Measurements from ENCODE around the gene NECTIN2. TPM values are rescaled to one million over a fixed set of nuclear protein-coding genes. Genes with fewer than 3 reads are reported as not detected.
"Not testable (repeated sequence)": the region's sequence is repeated elsewhere in the genome, so short reads cannot be mapped to it uniquely, and the experiment has no call there.

Gene NECTIN2
- total and polyA plus RNA-seq, 2 experiments from 2014 or later: 193 to 307 TPM

- no peaks in the 10 kb centered on the region for H3K79me2 ChIP-seq
- no peak overlapping the region for H3K4me3 ChIP-seq
- no peak overlapping the region for H2AFZ ChIP-seq
- H3K9me3 ChIP-seq (ENCODE audit: low read depth): no peaks in the 10 kb centered on the region
- TF ChIP-seq EZH2 (IDR thresholded peaks at IDR 0.05; ENCODE audit: borderline replicate concordance) (no peak), CTCF (IDR thresholded peaks at IDR 0.05; ENCODE audit: poor library complexity) (no peak), EZH2phosphoT487 (IDR thresholded peaks at IDR 0.05; ENCODE audit: low read depth, severe bottlenecking, unreplicated experiment) (no peak)
- 90% methylated on average over 6 of the region's 6 CpGs for WGBS (ENCODE audit: low lambda C conversion rate, missing lambda C conversion rate)
- no peaks in the 10 kb centered on the region for H4K20me1 ChIP-seq (ENCODE audit: insufficient read depth, poor library complexity, severe bottlenecking)
- DNase-seq (ENCODE audit: low spot score): no peak
- no peaks in the 10 kb centered on the region for H3K27me3 ChIP-seq
- H3K4me1 ChIP-seq (ENCODE audit: insufficient read depth): peaks cover 6% of the 10 kb centered on the region
- H3K27ac ChIP-seq: no peak overlapping the region
- no peaks in the 10 kb centered on the region for H3K36me3 ChIP-seq (replicated peaks; ENCODE audit: insufficient read depth, low read depth)
- H3K4me2 ChIP-seq: no peak overlapping the region
- H3K9me2 ChIP-seq (replicated peaks; ENCODE audit: insufficient read depth): no peaks in the 10 kb centered on the region
Measured at GRCh38 chr19:44886141-44886540, 40.0 kb downstream of the NECTIN2 start.

GRCh38 chr19:44887648-44888047 is 41.6 kb downstream of the NECTIN2 start:
- 91% methylated on average over 4 of the region's 4 CpGs for WGBS (ENCODE audit: low lambda C conversion rate, missing lambda C conversion rate)
- no peak overlapping the region for H3K27ac ChIP-seq
- no peak overlapping the region for H2AFZ ChIP-seq
- TF ChIP-seq CTCF (IDR thresholded peaks at IDR 0.05; ENCODE audit: poor library complexity) (no peak), EZH2 (IDR thresholded peaks at IDR 0.05; ENCODE audit: borderline replicate concordance) (no peak), EZH2phosphoT487 (IDR thresholded peaks at IDR 0.05; ENCODE audit: low read depth, severe bottlenecking, unreplicated experiment) (no peak)
- no peak overlapping the region for H3K4me3 ChIP-seq
- peaks cover 9% of the 10 kb centered on the region for H3K4me1 ChIP-seq (ENCODE audit: insufficient read depth)
- DNase-seq (ENCODE audit: low spot score): no peak
- no peak overlapping the region for H3K4me2 ChIP-seq
- H3K36me3 ChIP-seq (replicated peaks; ENCODE audit: insufficient read depth, low read depth): no peaks in the 10 kb centered on the region
- H3K79me2 ChIP-seq: peaks cover 13% of the 10 kb centered on the region
- no peaks in the 10 kb centered on the region for H3K9me2 ChIP-seq (replicated peaks; ENCODE audit: insufficient read depth)
- H3K27me3 ChIP-seq: no peaks in the 10 kb centered on the region
- H3K9me3 ChIP-seq (ENCODE audit: low read depth): no peaks in the 10 kb centered on the region
- H4K20me1 ChIP-seq (ENCODE audit: insufficient read depth, poor library complexity, severe bottlenecking): peaks cover 2% of the 10 kb centered on the region

- H3K9me3 ChIP-seq (ENCODE audit: low read depth); H3K4me3 ChIP-seq; H3K27ac ChIP-seq; H2AFZ ChIP-seq; H3K4me2 ChIP-seq; H3K4me1 ChIP-seq (ENCODE audit: insufficient read depth); H3K9me2 ChIP-seq (replicated peaks; ENCODE audit: insufficient read depth); H3K27me3 ChIP-seq; DNase-seq (ENCODE audit: low spot score); H4K20me1 ChIP-seq (ENCODE audit: insufficient read depth, poor library complexity, severe bottlenecking); H3K36me3 ChIP-seq (replicated peaks; ENCODE audit: insufficient read depth, low read depth): not testable (repeated sequence)
- peaks cover 20% of the 10 kb centered on the region for H3K79me2 ChIP-seq
- 91% methylated on average over 5 of the region's 5 CpGs for WGBS (ENCODE audit: low lambda C conversion rate, missing lambda C conversion rate)
Measured at GRCh38 chr19:44888335-44888734, 42.2 kb downstream of the NECTIN2 start.

- H3K4me2 ChIP-seq: peak overlapping the region; percentile 80
- H3K27ac ChIP-seq: peak overlapping the region; percentile 66
- no peaks in the 10 kb centered on the region for H3K36me3 ChIP-seq (replicated peaks; ENCODE audit: insufficient read depth, low read depth)
- TF ChIP-seq CTCF (IDR thresholded peaks at IDR 0.05; ENCODE audit: poor library complexity) (no peak), EZH2phosphoT487 (IDR thresholded peaks at IDR 0.05; ENCODE audit: low read depth, severe bottlenecking, unreplicated experiment) (no peak)
- H3K4me3 ChIP-seq: peak overlapping the region; percentile 15
- no peaks in the 10 kb centered on the region for H3K9me2 ChIP-seq (replicated peaks; ENCODE audit: insufficient read depth)
- peaks cover 2% of the 10 kb centered on the region for H4K20me1 ChIP-seq (ENCODE audit: insufficient read depth, poor library complexity, severe bottlenecking)
- peaks cover 21% of the 10 kb centered on the region for H3K79me2 ChIP-seq
- WGBS (ENCODE audit: low lambda C conversion rate, missing lambda C conversion rate): 72% methylated on average over 17 of the region's 17 CpGs
- H3K27me3 ChIP-seq: no peaks in the 10 kb centered on the region
- DNase-seq (ENCODE audit: low spot score): no peak
- no peak overlapping the region for H2AFZ ChIP-seq
- H3K4me1 ChIP-seq (ENCODE audit: insufficient read depth): peaks cover 9% of the 10 kb centered on the region
- H3K9me3 ChIP-seq (ENCODE audit: low read depth): no peaks in the 10 kb centered on the region
Measured at GRCh38 chr19:44889830-44890365, 43.8 kb downstream of the NECTIN2 start.

All from hepatocyte (in vitro differentiated cells).